Measurements from ENCODE around the gene PCCA.
"Not testable (repeated sequence)": the region's sequence is repeated elsewhere in the genome, so short reads cannot be mapped to it uniquely, and the experiment has no call there.

PCCA gene

DNA sequence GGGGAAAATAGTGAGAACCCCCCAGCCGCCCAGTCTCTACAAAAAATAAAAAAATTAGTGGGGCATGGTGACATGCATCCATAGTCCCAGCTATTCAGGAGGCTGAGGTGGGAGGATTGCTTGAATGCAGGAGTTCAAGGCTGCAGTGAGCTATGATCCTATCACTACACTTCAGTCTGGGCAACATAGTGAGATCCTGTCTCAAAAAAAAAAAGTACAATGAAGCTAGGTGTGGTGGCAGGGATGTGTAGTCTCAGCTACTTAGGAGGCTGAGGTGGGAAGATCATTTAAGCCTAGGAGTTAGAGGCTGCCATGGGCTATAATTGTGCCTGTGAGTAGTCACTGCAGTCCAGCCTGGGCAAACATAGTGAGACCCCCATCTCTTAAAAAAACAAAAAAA is 8.9 kb downstream of the PCCA start:
- no peak for DNase-seq

DNA sequence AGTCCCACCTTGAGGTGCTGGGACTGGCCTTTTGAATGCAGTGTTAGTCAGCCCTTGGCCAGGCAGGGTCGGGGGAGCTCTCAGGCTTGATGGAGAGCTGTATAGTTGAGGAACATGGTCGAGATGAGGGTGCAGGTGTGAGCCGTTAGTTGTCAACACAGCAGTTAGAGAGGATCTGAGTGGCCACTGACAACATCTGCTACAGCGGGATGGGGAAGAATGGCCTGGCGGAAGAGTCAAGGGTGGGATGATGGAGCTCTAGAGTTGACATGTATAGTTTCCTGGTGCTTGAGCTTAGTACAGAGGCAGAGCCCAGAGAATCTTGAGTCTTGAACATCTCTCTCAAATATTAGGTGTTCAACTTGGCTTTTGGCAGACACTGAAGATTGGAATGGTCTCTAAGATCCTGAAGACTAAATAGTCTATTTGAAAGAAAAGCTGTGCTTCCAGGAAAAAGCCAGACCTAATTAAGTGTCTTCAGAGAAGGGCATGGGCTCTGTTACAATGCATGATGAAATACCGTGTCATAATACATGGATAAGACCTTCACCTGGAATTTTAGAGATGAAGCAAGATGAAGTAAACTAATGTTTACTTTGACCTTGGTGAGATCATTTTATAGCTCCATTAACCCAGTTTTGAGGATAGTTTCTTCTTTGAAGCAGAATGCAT is 9.7 kb downstream of the PCCA start:
- no peak for DNase-seq

DNA sequence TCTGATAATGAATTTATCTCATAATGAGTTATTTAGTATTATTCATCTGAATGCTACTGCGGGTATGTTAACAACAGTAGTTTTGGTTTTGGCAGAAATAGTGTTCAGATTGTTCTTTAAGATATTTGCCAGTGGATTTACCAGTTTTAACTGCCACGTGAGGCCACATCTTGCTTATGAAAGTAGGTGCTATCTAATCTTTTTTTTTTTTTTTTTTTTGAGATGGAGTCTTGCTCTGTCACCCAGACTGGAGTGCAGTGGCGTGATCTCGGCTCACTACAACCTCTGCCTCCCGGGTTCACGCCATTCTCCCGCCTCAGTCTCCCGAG is 10.2 kb downstream of the PCCA start:
- DNase-seq, result not testable (repeated sequence)

DNA sequence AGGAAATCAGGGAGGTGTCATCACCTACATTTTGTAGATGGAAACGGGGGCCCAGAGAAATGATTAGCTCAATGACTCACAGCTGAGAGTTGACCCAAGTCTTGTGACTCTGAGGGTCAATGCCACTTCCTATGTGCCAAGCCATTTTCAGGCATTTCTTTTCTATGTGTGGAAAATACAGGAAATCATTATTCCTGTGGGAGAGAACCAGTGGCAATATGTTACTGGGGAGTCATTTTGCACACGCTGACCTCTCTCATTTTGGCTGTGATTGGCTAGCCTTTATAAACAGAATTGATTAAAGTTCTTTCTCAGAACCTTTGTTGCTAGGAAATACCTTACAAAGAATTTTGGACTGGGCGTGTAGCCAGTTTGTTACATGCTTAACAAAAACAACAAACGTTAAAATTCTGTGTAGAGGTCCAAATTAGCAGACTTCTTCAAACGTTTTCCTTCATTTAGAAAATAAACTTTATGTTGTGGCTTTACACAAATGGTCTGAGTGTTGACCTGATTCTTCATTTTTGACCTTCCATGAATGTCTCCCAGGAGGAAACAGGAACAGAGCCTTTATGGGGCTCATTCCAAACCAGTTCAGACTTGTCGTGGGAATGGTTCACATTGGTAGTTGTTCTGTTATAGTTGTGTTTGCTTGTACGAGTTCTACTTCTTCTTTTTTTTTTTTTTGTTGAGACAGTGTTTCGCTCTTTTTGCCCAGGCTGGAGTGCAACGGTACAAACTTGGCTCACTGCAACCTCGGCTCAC is 11.4 kb downstream of the PCCA start:
- DNase-seq, result no peak

GRCh38 chr13:100102042-100102441 is 13.1 kb downstream of the PCCA start:
- DNase-seq, result no peak

- DNase-seq, result no peak
Measured at GRCh38 chr13:100106005-100106404, 17.1 kb downstream of the PCCA start.

DNA sequence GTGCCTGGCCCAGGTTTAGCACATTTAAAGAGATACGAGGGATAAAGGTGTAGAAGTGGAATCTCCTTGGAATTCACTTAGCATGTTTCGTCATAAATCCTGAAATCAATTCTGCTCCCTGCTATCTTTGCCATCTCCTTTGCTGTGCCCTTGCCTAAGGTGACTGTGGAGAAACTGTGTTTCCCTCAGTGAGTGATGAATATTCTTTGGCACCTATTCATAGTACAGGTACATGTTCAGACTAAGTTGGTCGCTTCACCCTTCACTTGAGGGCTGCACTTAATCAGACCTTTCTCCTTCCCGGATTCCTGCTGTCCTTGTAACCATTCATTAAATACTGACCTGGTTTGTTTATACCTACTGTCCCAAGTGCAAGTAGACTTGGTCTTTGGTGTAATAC is 17.8 kb downstream of the PCCA start:
- no peak for DNase-seq

DNA sequence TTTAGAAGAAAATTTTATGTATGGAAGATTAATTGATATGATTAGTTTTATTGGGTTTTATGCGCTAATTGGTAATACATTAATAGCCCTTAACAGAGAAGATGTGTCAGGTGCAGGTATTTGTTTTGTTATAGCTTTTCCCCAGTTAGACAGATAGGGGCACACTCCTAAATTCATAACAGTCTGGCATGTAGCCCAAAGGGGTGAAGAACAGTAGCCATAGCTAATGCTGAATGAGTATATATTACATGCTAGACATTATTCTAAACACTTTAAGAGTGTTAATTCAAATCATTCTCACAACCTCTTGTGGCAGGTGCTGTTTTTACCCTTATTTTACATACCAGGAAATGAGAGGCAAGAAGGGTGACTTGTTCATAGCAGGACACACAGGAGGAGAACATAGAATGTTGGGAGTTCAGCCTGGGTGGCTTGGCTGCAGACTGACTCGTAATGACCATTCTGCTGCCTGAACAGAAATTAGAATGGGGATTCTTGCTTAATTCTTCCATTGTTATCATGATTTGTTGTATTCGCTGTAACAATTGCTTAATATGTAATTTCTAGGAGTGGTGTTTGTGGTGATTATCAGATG is 20.1 kb downstream of the PCCA start:
- no peak for DNase-seq

GRCh38 chr13:100110269-100110668 is 21.4 kb downstream of the PCCA start:
- no peak for DNase-seq

GRCh38 chr13:100112186-100112838 is 23.4 kb downstream of the PCCA start:
- DNase-seq, result no peak

GRCh38 chr13:100115693-100116254 is 26.9 kb downstream of the PCCA start:
- DNase-seq, result no peak

- peak; percentile 91 for DNase-seq
Measured at GRCh38 chr13:100124265-100124664, 35.4 kb downstream of the PCCA start.

GRCh38 chr13:100125946-100126345 is 37.1 kb downstream of the PCCA start:
- peak; percentile 47 for DNase-seq

DNA sequence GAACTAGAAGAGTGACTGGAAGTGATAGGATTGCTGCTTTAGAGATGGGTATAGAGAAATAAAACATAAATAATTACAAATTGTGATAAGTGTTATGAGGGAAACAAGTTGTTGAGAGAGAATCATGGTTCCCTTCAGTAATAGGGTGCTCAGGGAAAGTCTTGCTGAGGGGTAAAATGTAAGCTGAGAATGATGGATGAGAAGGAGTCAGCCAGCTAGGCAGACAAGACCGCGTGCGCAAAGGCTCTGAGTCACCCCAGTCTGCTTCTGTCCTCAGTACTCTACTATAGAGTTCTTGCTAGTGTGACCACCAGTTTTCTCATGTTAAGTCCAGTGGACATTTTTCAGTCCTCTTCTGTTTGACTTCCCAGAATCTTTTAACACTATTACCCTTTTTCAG is 39.5 kb downstream of the PCCA start:
- DNase-seq, result peak; percentile 7

DNA sequence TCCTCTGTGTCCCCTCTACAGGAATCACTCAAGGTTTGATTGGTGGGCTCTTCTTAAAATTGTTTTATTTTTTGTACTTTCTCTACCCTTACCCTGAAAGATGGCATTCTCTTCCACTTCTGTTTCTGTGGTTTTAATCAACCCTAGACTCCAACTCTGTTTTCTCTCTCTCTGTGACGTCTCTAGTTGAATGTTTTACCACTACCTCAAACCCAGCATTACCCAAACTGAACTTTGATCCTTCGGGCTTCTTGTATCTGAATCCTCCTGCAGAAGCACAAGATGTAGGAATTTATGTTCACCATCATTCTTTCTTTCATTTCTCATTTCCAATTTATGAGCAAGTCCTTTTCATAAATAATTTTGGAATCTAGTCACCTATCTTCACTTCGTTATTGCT is 39.9 kb downstream of the PCCA start:
- no peak for DNase-seq

- DNase-seq, result no peak
Measured at GRCh38 chr13:100129605-100130004, 40.7 kb downstream of the PCCA start.

GRCh38 chr13:100130092-100130491 is 41.2 kb downstream of the PCCA start:
- no peak for DNase-seq

DNA sequence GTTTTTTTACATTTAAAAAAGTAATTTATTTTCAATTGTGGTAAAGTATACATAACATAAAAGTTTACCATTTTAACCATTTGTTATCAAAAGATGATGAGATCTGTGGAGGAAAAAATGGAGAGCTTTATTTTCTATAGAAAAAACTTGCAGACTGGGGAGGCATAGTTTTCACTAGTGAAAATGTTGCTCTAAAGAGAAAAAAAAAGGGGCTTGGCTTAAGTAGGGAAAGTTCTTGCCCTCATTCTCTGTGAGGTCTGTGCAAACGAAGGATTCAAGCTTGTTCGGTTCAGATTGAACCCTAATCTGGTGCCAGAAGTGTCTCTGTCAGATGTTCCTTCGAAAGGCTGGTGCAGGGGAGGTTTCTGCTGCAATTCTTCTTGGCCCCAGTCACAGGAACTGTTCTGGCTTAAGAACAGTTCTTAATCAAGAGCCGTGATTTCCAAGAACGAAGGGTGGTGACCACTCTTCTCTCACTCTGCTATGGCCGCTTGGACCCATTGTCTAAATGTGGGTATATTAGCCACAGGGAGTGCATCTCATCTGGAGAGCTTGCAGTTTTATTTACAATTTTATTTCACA is 42.1 kb downstream of the PCCA start:
- no peak for DNase-seq

- peak; percentile 9 for DNase-seq
Measured at GRCh38 chr13:100131863-100132574, 43.1 kb downstream of the PCCA start.

GRCh38 chr13:100138859-100139491 is 50.1 kb downstream of the PCCA start:
- no peak for DNase-seq

DNA sequence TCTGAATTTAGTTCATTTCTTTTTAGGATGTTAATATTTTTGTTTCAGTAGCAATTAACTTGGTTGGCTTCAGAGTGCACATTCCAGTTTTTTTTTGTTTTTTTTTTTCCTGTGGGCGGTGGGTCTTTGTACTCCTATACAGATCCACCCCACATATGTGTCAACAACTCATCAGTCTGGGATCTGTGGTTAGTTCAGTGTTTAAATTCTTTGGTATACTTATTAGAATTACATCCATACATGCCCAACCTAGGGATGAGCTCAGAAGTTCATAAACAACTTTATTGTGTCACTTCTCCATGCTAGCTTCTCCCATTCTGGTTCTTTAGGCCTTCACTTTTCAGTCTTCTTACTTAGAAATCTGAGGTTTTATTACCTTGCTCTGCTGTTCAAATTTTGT is 50.9 kb downstream of the PCCA start:
- no peak for DNase-seq

GRCh38 chr13:100140441-100140840 is 51.5 kb downstream of the PCCA start:
- DNase-seq, result no peak

Data from NCI-H146 (cell line).